Right lobe of liver (tissue), 6 donors: ENCODE measurements around the gene CNTNAP1. TPM values are rescaled to one million over a fixed set of nuclear protein-coding genes. Genes with fewer than 3 reads are reported as not detected.
"Not testable (repeated sequence)": the region's sequence is repeated elsewhere in the genome, so short reads cannot be mapped to it uniquely, and the experiment has no call there.

Source experiments
- ATAC-seq, 4 donors: fragments of 200-7000 bp; cut with Tn5 transposase; one replicate each; pipeline ENCODE4 v1.9.1; 2020; ENCODE audit warnings: mild to moderate bottlenecking in 4 of 4, moderate library complexity in 4 of 4
- DNase-seq, 3 donors: peaks; one replicate each; pipeline ENCODE4 v3.0.0-alpha.2; 2020
- H3K27ac ChIP-seq, 3 donors: fragments of 200-600 bp; one replicate each; pipeline ENCODE4 v1.8.0; 2022
- H3K27me3 ChIP-seq, 2 donors: fragments of 200-600 bp; one replicate each; pipeline ENCODE4 v1.8.0; 2022
- H3K36me3 ChIP-seq, 4 donors: fragments of 200-600 bp; sonication (generic) in 1 of 4; one replicate each; pipeline versions ENCODE4 v1.5.1 to v1.8.0; 2017 to 2022; ENCODE audit warnings: control low read depth in 1 of 4
- H3K4me1 ChIP-seq, 4 donors: fragments of 200-600 bp; sonication (generic) in 1 of 4; one replicate each; pipeline versions ENCODE4 v1.5.1 to v1.8.0; 2017 to 2022; ENCODE audit warnings: control low read depth in 1 of 4
- H3K4me3 ChIP-seq, 3 donors: fragments of 200-600 bp; one replicate each; pipeline ENCODE4 v1.8.0; 2022
- H3K9me3 ChIP-seq, 4 donors: fragments of 200-600 bp; sonication (generic) in 1 of 4; one replicate each; pipeline versions ENCODE4 v1.5.1 to v1.8.0; 2017 to 2022; ENCODE audit warnings: control low read depth in 1 of 4
- POLR2A ChIP-seq: fragments of 450-650 bp; IDR thresholded peaks from one replicate; pipeline ENCODE4 v1.6.1; 2017; ENCODE audit warnings: antibody characterized with exemption, mild to moderate bottlenecking
- WGBS: methylation state at CpG from one replicate; pipeline ENCODE4 v1.1.6; 2018; ENCODE audit warnings: low coverage, low lambda C conversion rate; ENCODE audit not compliant: insufficient coverage; ENCODE audit errors: missing lambda C conversion rate; 5-methylcytosine and 5-hydroxymethylcytosine counted together
- intact Hi-C, 2 donors: fragments of 100-400 bp; cut with DNase I; formaldehyde crosslinking; loops; one replicate each; pipeline versions ENCODE4 v1.11.2 to v1.14.1; 2022
- total RNA-seq, 6 experiments: library from RNA; depleted of rRNA in 2 of 6; stranded (reverse); fragments of >200 nt in 2 of 6; fragmentation: NEBNext Ultra II Directional in 3 of 6; extraction: Animal tissue kit (Norgen Biotek cat#: 25700) in 3 of 6; gene quantifications; one replicate each; pipeline versions ENCODE4 v1.1.0 to v1.2.4, GENCODE V29; 2016 to 2023
- TF ChIP-seq, protein P1 (sequence below), 4 donors: fragments of 200-600 bp in 3 of 4; fragments of 450-650 bp in 1 of 4; IDR thresholded peaks; one replicate each; pipeline versions ENCODE4 v1.5.1 to v1.8.0; 2016 to 2022; ENCODE audit warnings: antibody characterized with exemption in 4 of 4, mild to moderate bottlenecking in 2 of 4
- donor health status: DM: no; HTN: yes; CAD: no.
- donor health status: DM: no; HTN: no; CAD: no.
- donor health status: DM: no; HTN: no; CAD: no.
- donor health status: DM: no; HTN: yes; CAD: no.
- donor health status: DM: no; HTN: yes; CAD: no.

The CNTNAP1 gene
- total RNA-seq, 6 experiments from 2014 or later: 0.42 to 1.8 (median 0.56) TPM

DNA sequence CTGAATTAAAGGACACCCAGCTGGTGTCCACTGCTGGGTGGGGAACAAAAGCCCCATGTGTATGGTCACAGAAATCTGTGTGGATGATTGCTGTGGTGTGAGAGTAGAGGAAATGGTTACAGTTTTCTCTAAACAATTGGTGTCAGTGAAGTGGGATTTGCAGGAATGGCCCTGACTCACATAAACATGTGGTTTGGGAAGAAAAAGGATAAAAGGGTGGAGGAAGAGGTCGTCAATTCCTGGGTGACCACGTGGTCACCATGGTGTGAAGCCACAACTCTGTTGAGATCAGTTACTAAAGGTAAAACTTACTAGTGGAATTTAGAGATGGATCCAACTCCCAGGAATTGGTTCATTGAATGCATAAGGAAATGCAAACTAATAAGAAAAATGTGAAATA is 26.8 kb upstream of the CNTNAP1 start:
- H3K4me3 ChIP-seq: no peak overlapping the region
- no peak for TF ChIP-seq POLR2A
- TF ChIP-seq, protein P1, sequence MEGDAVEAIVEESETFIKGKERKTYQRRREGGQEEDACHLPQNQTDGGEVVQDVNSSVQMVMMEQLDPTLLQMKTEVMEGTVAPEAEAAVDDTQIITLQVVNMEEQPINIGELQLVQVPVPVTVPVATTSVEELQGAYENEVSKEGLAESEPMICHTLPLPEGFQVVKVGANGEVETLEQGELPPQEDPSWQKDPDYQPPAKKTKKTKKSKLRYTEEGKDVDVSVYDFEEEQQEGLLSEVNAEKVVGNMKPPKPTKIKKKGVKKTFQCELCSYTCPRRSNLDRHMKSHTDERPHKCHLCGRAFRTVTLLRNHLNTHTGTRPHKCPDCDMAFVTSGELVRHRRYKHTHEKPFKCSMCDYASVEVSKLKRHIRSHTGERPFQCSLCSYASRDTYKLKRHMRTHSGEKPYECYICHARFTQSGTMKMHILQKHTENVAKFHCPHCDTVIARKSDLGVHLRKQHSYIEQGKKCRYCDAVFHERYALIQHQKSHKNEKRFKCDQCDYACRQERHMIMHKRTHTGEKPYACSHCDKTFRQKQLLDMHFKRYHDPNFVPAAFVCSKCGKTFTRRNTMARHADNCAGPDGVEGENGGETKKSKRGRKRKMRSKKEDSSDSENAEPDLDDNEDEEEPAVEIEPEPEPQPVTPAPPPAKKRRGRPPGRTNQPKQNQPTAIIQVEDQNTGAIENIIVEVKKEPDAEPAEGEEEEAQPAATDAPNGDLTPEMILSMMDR (IDR thresholded peaks at IDR 0.05): no peak
- DNase-seq (no peak), ATAC-seq (no peak)
- intact Hi-C loops: no loop called here
- H3K27ac ChIP-seq: no peak overlapping the region
- no peaks in the 10 kb centered on the region for H3K27me3 ChIP-seq
- no peaks in the 10 kb centered on the region for H3K36me3 ChIP-seq
- H3K4me1 ChIP-seq: peaks cover 0 to 6% (median 0%) of the 10 kb centered on the region in 4 donors
- no peaks in the 10 kb centered on the region for H3K9me3 ChIP-seq
- WGBS: 78% methylated on average over 2 of the region's 2 CpGs

DNA sequence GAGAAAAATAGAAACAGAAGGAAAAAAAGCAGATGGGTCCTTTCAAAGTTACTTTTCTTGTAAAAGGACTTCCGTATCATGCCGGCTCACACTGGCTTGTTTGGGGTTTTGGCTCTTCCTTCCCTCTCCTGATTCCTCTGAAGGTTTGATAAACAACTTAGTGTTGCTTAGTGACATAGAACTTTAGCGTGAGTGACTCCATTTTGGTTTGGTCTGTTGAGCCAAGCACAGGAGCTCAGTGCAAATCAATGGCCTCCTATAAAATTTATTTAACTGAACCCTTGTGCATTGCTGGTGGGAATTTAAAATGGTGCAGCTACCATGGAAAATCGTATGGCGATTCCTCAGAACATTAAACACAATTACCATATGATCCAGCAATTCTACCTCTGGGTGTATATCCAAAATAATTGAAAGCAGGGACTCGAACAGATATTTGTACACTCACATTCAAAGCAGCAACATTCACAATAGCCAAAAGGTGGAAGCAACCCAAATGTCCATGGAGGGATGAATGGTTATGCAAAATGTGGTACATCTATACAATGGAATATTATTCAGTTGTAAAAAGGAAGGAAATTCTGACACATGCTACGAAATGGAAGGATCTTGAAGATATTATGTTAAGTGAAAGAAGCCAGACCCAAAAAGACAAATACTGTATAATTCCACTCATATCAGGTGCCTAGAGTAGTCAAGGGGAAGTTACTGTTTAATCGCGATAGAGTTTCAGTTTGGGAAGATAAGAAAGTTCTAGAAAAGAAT is 24.3 kb upstream of the CNTNAP1 start:
- no peak for TF ChIP-seq POLR2A
- TF ChIP-seq, protein P1 (IDR thresholded peaks at IDR 0.05): no peak
- H3K4me1 ChIP-seq: peaks cover 0 to 6% (median 0%) of the 10 kb centered on the region in 4 donors
- intact Hi-C loops: no loop called here
- H3K9me3 ChIP-seq: no peaks in the 10 kb centered on the region
- H3K27me3 ChIP-seq: no peaks in the 10 kb centered on the region
- no peak for ATAC-seq
- no peak overlapping the region for H3K27ac ChIP-seq
- H3K4me3 ChIP-seq: no peak overlapping the region
- no peak for DNase-seq
- 87% methylated on average over 9 of the region's 9 CpGs for WGBS
- no peaks in the 10 kb centered on the region for H3K36me3 ChIP-seq

DNA sequence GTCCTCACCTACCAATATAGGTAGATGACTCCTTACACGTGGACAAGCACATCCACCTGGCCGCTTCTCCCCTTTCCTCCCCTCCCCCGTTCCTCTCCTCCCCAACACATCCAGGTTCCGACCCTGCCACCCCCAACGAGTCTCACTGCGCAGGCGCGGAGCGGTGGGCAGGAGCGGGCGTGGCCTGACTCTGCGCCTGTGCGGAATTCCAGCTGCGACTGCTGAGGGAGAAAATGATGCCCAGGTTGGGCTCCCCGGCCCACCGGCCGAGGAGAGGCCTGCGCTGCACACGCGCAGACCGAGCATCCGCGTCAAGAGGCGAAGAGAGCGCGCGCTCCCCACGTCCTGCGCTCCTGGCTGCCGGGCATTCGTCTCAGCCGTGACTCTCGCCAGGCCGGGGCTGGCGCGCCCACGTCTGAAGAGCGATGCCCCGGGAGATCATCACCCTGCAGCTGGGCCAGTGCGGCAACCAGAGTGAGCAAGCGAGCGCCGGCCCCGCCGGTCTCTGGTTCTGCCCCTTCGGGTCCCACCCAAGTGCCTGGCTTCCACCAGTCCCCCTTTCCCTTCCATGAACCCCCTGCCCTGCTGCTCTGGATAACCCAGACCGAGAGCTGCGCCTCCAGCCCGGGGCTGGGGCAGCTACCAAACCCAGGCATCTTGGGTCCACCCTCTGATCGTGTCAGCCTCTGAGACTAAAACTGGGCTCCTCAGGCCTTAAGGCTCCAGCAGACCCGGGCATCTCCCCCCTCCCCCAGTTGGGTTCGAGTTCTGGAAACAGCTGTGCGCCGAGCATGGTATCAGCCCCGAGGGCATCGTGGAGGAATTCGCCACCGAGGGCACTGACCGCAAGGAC is 23.0 kb upstream of the CNTNAP1 start, which contains the start of gene TUBG2:
Gene TUBG2, plus strand, starts transcription at position 206 of the 853 bp plus-strand sequence. Its CDS starts 220 bp downstream, at position 426.
- intact Hi-C loops: no loop called here
- WGBS: 0% methylated on average over 1 of the region's 59 CpGs

DNA sequence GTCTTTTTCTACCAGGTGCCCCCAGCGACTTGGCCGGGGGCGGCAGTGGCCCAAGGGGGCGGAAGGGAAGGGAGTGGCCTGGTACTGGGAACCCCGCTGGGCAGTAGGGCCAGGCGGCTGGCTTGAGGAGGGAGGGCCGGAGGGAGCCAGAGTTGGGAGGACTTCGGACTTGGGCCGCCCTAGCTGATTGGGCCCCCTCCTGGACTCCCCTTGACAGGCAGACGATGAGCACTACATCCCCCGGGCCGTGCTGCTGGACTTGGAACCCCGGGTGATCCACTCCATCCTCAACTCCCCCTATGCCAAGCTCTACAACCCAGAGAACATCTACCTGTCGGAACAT is 22.4 kb upstream of the CNTNAP1 start:
- ATAC-seq: peak; percentile 39 to 62 (median 46)
- peak overlapping the region; percentile 62 to 68 (median 63) for H3K4me3 ChIP-seq
- H3K27me3 ChIP-seq, H3K9me3 ChIP-seq, H3K4me1 ChIP-seq, H3K36me3 ChIP-seq, H3K27ac ChIP-seq, DNase-seq, intact Hi-C loops: not testable (repeated sequence)
- no CpG with 5 or more reads among the region's 14 CpGs for WGBS

More for the DNA sequence above, 23.0 kb upstream of the CNTNAP1 start, which contains the start of gene TUBG2:
- DNase-seq: peak; percentile 88 to 91 (median 89)
- Histone ChIP-seq H3K4me1 (no peaks in the 10 kb centered on the region), H3K27ac (peak within 1 kb of the TSS in 2 of 3 donors; percentile 32 to 62), H3K27me3 (no peaks in the 10 kb centered on the region), H3K4me3 (peak within 1 kb of the TSS; percentile 62 to 68 (median 63)), H3K9me3 (no peaks in the 10 kb centered on the region), H3K36me3 (no peaks in the 10 kb centered on the region)
- ATAC-seq: peak; percentile 92 to 96 (median 94)
- TF ChIP-seq POLR2A: peak; percentile 63
- TF ChIP-seq, protein P1 (IDR thresholded peaks at IDR 0.05): no peak
